AG04450 (cell line): Measurements from ENCODE around the gene SORCS2. TPM values are rescaled to one million over a fixed set of nuclear protein-coding genes. Genes with fewer than 3 reads are reported as not detected.

ENCODE experiments used
- CTCF ChIA-PET: fragments of 300-600, 350-600 bp; formaldehyde crosslinking; extraction: SDS; loops from one replicate; lab custom pipeline; 2022; ENCODE audit warnings: antibody characterized with exemption, inconsistent platforms; lab: Charles Lee
- POLR2A ChIA-PET: fragments of 350-600 bp; formaldehyde crosslinking; extraction: SDS; loops from one replicate; lab custom pipeline; 2021; ENCODE audit warnings: antibody characterized with exemption, inconsistent platforms; lab: Yijun Ruan, JAX
- DNase-seq: peaks from one replicate; pipeline ENCODE4 v3.0.0-alpha.2; 2011; ENCODE audit warnings: low read depth, low spot score
- H3K27ac ChIP-seq: one replicate; pipeline ENCODE4 v1.5.1; 2012; ENCODE audit warnings: low read depth, low read length, control low read depth
- H3K27me3 ChIP-seq: one replicate; pipeline ENCODE4 v1.6.0; 2012; ENCODE audit warnings: low read length; ENCODE audit not compliant: control insufficient read depth, insufficient read depth
- H3K4me3 ChIP-seq: 2 replicates; pipeline ENCODE4 v1.5.1; 2011; ENCODE audit warnings: mild to moderate bottlenecking, low read depth, low read length, control low read depth
- H3K9me3 ChIP-seq: 2 replicates; pipeline ENCODE4 v1.5.1; 2012; ENCODE audit warnings: low read length; ENCODE audit not compliant: control insufficient read depth, insufficient read depth
- polyA plus RNA-seq: library from polyadenylated mRNA; depleted of rRNA; stranded (reverse); fragments of >200 nt; gene quantifications from 2 replicates; pipeline ENCODE4 v1.2.3, GENCODE V29; 2011
- TF ChIP-seq, protein P1 (sequence below): IDR thresholded peaks from 2 replicates; pipeline ENCODE4 v1.5.1; 2011; ENCODE audit warnings: low read depth, low read length, control low read depth, inconsistent platforms

The SORCS2 gene
- polyA plus RNA-seq, 1 experiment, result 0.29 TPM

DNA sequence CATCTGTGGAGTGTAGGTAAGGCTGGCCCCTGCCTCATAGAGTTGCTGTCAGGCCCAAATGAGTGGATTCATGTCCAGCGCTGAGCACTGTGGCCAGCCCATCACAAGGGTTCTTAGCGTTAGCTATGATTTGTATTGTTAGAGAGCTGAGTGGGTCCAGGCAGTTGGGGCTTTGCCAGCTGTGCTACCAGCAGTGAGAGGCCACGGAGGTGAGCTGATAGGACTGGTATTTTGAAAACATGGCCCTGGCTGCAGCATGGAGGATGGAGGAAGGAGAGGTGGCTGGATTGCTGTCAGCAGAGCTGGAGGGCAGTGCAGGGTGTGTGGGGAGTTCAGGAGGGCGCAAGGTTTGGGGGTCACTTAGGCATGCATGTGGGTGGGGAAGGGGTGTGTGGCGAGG, 172.6 kb downstream of the SORCS2 start:
- Histone ChIP-seq H3K9me3 (no peaks in the 10 kb centered on the region), H3K27ac (no peak overlapping the region), H3K4me3 (no peak overlapping the region), H3K27me3 (peaks cover 64% of the 10 kb centered on the region)
- ChIA-PET POLR2A (no interaction called here), CTCF (no interaction called here)
- DNase-seq, result no peak
- TF ChIP-seq, protein P1, sequence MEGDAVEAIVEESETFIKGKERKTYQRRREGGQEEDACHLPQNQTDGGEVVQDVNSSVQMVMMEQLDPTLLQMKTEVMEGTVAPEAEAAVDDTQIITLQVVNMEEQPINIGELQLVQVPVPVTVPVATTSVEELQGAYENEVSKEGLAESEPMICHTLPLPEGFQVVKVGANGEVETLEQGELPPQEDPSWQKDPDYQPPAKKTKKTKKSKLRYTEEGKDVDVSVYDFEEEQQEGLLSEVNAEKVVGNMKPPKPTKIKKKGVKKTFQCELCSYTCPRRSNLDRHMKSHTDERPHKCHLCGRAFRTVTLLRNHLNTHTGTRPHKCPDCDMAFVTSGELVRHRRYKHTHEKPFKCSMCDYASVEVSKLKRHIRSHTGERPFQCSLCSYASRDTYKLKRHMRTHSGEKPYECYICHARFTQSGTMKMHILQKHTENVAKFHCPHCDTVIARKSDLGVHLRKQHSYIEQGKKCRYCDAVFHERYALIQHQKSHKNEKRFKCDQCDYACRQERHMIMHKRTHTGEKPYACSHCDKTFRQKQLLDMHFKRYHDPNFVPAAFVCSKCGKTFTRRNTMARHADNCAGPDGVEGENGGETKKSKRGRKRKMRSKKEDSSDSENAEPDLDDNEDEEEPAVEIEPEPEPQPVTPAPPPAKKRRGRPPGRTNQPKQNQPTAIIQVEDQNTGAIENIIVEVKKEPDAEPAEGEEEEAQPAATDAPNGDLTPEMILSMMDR, result no peak

DNA sequence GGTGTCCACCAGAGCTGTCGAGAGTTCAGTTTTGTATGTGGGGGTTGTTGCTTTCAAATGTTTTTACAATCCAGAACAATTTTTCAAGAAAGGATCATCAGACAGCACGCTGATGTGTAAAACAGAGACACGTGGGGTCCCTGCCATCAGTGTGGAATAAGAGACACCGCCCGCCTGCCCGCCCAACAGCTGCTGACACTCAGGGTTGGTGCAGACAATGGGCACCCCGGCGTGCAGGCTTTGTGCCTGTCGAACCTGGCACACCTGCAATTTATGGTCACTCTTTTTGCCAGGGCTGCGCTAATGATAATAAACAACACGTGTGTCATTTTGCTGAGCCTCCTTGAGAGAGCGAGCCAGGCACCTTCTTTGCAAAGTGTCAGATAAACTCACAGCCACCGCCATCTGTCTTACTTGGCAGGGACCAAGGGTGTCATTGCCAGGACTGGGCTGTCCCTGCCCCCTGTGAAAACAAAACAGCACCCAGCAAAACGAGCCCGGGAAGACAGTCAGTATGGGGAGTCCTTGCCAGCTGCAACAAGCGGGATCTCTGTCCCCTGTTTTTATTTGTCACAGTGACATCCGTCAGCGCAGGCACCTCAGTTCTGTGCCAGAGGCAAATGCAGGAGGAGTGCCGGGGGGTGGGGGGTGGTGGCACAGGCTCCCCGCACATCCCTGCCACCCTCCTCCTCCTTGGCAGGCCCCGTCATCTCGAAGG, 173.3 kb downstream of the SORCS2 start:
- H3K9me3 ChIP-seq, result no peaks in the 10 kb centered on the region
- H3K4me3 ChIP-seq, result no peak overlapping the region
- H3K27me3 ChIP-seq, result peaks cover 64% of the 10 kb centered on the region
- ChIA-PET CTCF (no interaction called here), POLR2A (no interaction called here)
- H3K27ac ChIP-seq, result no peak overlapping the region
- TF ChIP-seq, protein P1, result no peak
- DNase-seq, result no peak

DNA sequence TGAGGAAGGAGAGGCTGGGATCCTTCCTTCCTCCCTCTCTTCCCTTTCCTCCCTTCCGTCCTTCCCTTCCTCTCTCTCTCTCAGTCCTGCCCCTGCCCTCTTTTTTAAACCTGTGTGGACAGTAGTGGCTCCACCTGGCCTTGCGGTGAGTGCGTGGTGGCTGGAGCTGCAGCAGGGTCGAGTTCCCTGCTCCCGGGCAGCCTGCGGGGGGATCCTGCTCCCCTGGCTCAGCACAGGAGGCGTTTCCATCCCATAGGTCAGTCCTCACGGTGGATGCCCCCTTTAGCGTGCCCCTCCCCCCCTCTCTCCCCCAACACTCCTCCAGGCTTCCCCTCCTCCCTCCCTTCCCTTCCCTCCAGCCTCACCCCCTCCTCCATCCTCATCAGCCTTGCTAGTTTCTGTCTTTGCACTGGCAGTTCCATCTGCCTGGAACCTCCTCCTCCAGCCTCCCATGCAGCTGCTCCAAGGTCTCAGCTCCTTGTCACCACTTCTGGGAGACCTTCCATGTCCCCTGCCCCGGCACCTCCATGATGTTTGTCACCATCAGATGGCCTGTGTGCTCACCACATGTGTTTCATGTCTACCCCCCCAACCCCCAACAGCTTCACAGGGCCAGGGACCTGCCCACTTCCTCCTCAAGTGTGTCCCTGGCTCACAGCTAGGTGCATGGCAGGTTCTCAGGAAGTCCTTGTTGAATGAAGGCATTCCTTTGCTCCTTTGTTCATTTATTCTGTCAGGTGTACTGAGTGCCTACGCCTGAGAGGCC, 174.0 kb downstream of the SORCS2 start:
- TF ChIP-seq, protein P1, result no peak
- POLR2A ChIA-PET, result no interaction called here
- H3K27me3 ChIP-seq, result peaks cover 59% of the 10 kb centered on the region
- no peaks in the 10 kb centered on the region for H3K9me3 ChIP-seq
- DNase-seq, result no peak
- CTCF ChIA-PET, result no interaction called here
- no peak overlapping the region for H3K27ac ChIP-seq
- H3K4me3 ChIP-seq, result no peak overlapping the region

DNA sequence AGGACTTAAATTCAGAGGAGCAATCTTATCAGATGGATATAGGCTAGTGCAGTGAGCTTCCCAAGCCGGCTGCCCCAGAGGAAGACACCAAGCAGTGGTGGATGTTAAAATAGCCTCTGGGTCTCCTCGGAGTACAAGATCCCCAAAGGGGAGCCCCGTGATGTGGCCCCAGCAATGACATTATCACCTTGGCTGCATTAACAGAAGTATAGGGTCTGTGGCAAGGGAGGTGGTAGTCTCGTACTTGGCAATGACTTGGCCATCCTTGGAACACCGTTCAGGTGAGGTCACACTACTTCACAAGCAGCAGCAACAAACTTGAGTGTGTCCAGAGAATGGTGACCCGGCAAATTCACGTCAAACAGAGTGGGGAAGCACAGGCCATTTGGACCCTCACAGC, 174.6 kb downstream of the SORCS2 start:
- DNase-seq, result no peak
- Histone ChIP-seq H3K9me3 (no peaks in the 10 kb centered on the region), H3K27me3 (peaks cover 59% of the 10 kb centered on the region), H3K4me3 (no peak overlapping the region), H3K27ac (no peak overlapping the region)
- ChIA-PET CTCF (no interaction called here), POLR2A (no interaction called here)
- TF ChIP-seq, protein P1, result no peak

DNA sequence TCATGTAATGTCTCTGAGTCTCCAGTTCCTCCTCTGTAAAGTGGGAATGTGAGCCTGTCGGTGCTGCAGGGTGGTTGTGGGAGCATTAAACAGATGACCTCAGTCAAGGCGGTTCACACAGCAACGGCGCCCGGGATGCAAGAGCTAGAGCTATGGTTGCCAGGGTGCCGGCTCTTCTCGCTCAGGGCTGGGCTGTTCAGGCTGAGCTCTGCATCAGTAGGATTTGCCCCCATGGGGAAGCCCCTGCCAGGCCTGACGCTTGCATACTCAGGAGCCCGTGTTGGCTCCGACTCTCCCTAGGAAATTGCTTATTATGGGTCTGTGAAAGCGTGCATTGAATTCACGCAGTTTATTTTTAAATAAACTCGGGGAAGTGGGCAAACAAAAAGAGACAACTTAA, 175.1 kb downstream of the SORCS2 start:
- ChIA-PET CTCF (no interaction called here), POLR2A (no interaction called here)

More for the DNA sequence above, 175.1 kb downstream of the SORCS2 start:
- H3K9me3 ChIP-seq, result no peaks in the 10 kb centered on the region
- H3K4me3 ChIP-seq, result no peak overlapping the region
- H3K27me3 ChIP-seq, result peaks cover 57% of the 10 kb centered on the region
- DNase-seq, result no peak
- no peak overlapping the region for H3K27ac ChIP-seq
- TF ChIP-seq, protein P1, result no peak
